ENCODE results near the gene BBX.

BBX gene

DNA sequence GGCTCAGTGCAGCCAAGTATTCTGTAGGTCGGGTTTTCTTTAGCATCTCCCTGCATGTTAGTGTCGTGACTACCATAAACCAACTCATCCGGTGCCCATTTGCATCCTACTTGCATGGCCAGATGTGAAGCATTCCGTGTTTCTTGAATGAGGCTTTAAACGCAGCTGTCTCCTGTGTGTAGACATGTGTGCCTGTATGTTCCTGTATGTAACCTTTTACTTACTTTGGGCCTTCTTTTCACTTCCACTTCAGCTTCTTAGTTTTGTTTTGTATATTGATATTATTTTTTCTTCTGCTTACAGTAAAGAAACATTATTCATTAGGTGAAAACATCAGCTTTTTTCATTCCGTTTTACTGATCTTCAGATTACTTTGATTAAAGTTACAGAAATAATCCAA, 267.9 kb downstream of the BBX start:
- Histone ChIP-seq H3K9ac (ENCODE audit: low read depth, low read length, poor library complexity) (no peak overlapping the region), H3K4me1 (ENCODE audit: control insufficient read depth in 2 of 2, insufficient read depth in 1 of 2, low read depth in 1 of 2, low read length in 2 of 2) (no peaks in the 10 kb centered on the region), H3K9me3 (replicated peaks in 1 of 2; ENCODE audit: control insufficient read depth in 2 of 2, insufficient read depth in 1 of 2, low read depth in 1 of 2, low read length in 2 of 2) (no peaks in the 10 kb centered on the region), H3K14ac (ENCODE audit: low read length) (no peak overlapping the region), H2BK120ac (ENCODE audit: low read depth, low read length) (no peak overlapping the region), H3K4ac (ENCODE audit: low read length) (no peak overlapping the region), H3K27me3 (ENCODE audit: control insufficient read depth in 3 of 3, insufficient read depth in 3 of 3, low read depth in 1 of 3, low read length in 3 of 3) (no peaks in the 10 kb centered on the region), H3K4me3 (ENCODE audit: low read length in 2 of 2) (no peak overlapping the region), H3K23ac (ENCODE audit: low read depth, low read length, poor library complexity) (no peak overlapping the region), H3K27ac (replicated peaks; ENCODE audit: low read length) (no peak overlapping the region), H2AFZ (ENCODE audit: low read length) (no peak overlapping the region), H3K18ac (ENCODE audit: low read length) (no peak overlapping the region), H3K4me2 (ENCODE audit: insufficient read depth, low read length, poor library complexity, severe bottlenecking) (no peak overlapping the region), H2BK5ac (ENCODE audit: low read length) (no peak overlapping the region), H2BK15ac (ENCODE audit: low read length) (no peak overlapping the region), H3K36me3 (replicated peaks in 1 of 2; ENCODE audit: control insufficient read depth in 2 of 2, insufficient read depth in 2 of 2, low read length in 2 of 2) (peaks cover 3 to 47% of the 10 kb centered on the region in 2 donors), H4K8ac (ENCODE audit: low read depth, low read length) (no peak overlapping the region), H3K79me1 (ENCODE audit: low read depth, low read length) (no peaks in the 10 kb centered on the region), H4K91ac (ENCODE audit: low read depth, low read length, poor library complexity) (no peak overlapping the region), H2AK5ac (ENCODE audit: low read depth, low read length) (no peak overlapping the region), H2BK12ac (ENCODE audit: low read length) (no peak overlapping the region)
- no CpG with 5 or more reads among the region's 6 CpGs for WGBS, 2 donors (ENCODE audit: extremely low coverage in 2 of 2, insufficient read length in 2 of 2, insufficient replicate concordance in 1 of 2)
- no peak for DNase-seq (ENCODE audit: low spot score)

DNA sequence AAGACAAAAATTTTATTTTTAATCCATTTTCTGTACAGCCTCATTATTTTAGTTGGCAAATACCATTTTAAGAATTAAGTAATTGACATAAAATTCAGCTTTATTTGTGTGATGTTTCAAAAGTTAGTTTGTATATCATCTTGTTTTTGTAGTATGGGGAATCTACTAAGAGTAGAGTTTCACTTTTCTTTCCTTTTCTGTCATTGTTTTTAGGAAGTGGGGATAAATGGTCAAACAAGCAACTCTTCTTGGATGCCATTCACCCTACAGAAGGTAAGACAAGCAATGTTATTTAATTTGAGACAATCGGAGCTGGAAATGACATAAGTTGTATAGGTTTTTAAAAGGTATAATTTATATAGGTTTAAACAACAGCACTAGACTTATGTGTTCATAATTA, 268.3 kb downstream of the BBX start:
- no peak overlapping the region for H2AK5ac ChIP-seq (ENCODE audit: low read depth, low read length)
- H3K4me3 ChIP-seq (ENCODE audit: low read length in 2 of 2): no peak overlapping the region
- no peak for DNase-seq (ENCODE audit: low spot score)
- H3K79me1 ChIP-seq (ENCODE audit: low read depth, low read length): no peaks in the 10 kb centered on the region
- H2BK5ac ChIP-seq (ENCODE audit: low read length): no peak overlapping the region
- no peak overlapping the region for H3K4me2 ChIP-seq (ENCODE audit: insufficient read depth, low read length, poor library complexity, severe bottlenecking)
- no peak overlapping the region for H4K91ac ChIP-seq (ENCODE audit: low read depth, low read length, poor library complexity)
- no peaks in the 10 kb centered on the region for H3K9me3 ChIP-seq (replicated peaks in 1 of 2; ENCODE audit: control insufficient read depth in 2 of 2, insufficient read depth in 1 of 2, low read depth in 1 of 2, low read length in 2 of 2)
- H3K27me3 ChIP-seq (ENCODE audit: control insufficient read depth in 3 of 3, insufficient read depth in 3 of 3, low read depth in 1 of 3, low read length in 3 of 3): no peaks in the 10 kb centered on the region
- H3K18ac ChIP-seq (ENCODE audit: low read length): no peak overlapping the region
- H2BK15ac ChIP-seq (ENCODE audit: low read length): no peak overlapping the region
- H3K27ac ChIP-seq (replicated peaks; ENCODE audit: low read length): no peak overlapping the region
- H3K23ac ChIP-seq (ENCODE audit: low read depth, low read length, poor library complexity): no peak overlapping the region
- no peak overlapping the region for H3K4ac ChIP-seq (ENCODE audit: low read length)
- no peak overlapping the region for H3K14ac ChIP-seq (ENCODE audit: low read length)
- H3K36me3 ChIP-seq (replicated peaks in 1 of 2; ENCODE audit: control insufficient read depth in 2 of 2, insufficient read depth in 2 of 2, low read length in 2 of 2): peaks cover 3 to 51% of the 10 kb centered on the region in 2 donors
- no peak overlapping the region for H2BK120ac ChIP-seq (ENCODE audit: low read depth, low read length)
- no peak overlapping the region for H3K9ac ChIP-seq (ENCODE audit: low read depth, low read length, poor library complexity)
- no peak overlapping the region for H2AFZ ChIP-seq (ENCODE audit: low read length)
- no peaks in the 10 kb centered on the region for H3K4me1 ChIP-seq (ENCODE audit: control insufficient read depth in 2 of 2, insufficient read depth in 1 of 2, low read depth in 1 of 2, low read length in 2 of 2)
- H4K8ac ChIP-seq (ENCODE audit: low read depth, low read length): no peak overlapping the region
- no CpG with 5 or more reads among the region's 1 CpG for WGBS, 2 donors (ENCODE audit: extremely low coverage in 2 of 2, insufficient read length in 2 of 2, insufficient replicate concordance in 1 of 2)
- H2BK12ac ChIP-seq (ENCODE audit: low read length): no peak overlapping the region

DNA sequence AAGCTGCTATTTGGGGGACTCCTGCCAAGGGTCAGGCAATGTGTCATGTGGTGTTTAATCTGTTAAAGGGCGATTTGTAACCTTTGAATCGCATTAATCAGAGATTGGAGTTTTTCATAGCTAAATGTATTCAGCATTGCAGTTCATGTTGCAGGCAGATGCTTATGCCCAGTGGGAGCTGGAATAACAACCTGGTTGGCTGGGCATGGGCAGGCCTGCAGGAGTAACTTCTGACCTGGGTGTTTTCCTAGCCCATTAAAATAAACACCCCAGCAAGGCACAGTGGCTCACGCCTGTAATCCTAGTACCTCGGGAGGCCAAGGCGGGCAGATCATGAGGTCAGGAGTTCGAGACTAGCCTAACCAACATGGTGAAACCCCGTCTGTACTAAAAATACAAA, 268.7 kb downstream of the BBX start:
- Histone ChIP-seq H2BK15ac (ENCODE audit: low read length) (no peak overlapping the region), H3K9ac (ENCODE audit: low read depth, low read length, poor library complexity) (no peak overlapping the region), H3K4me3 (ENCODE audit: low read length in 2 of 2) (no peak overlapping the region), H2BK120ac (ENCODE audit: low read depth, low read length) (no peak overlapping the region), H4K8ac (ENCODE audit: low read depth, low read length) (no peak overlapping the region), H3K27me3 (ENCODE audit: control insufficient read depth in 3 of 3, insufficient read depth in 3 of 3, low read depth in 1 of 3, low read length in 3 of 3) (no peaks in the 10 kb centered on the region), H2BK12ac (ENCODE audit: low read length) (no peak overlapping the region), H3K18ac (ENCODE audit: low read length) (no peak overlapping the region), H2AFZ (ENCODE audit: low read length) (no peak overlapping the region), H3K27ac (replicated peaks; ENCODE audit: low read length) (no peak overlapping the region), H3K4me1 (ENCODE audit: control insufficient read depth in 2 of 2, insufficient read depth in 1 of 2, low read depth in 1 of 2, low read length in 2 of 2) (no peaks in the 10 kb centered on the region), H3K9me3 (replicated peaks in 1 of 2; ENCODE audit: control insufficient read depth in 2 of 2, insufficient read depth in 1 of 2, low read depth in 1 of 2, low read length in 2 of 2) (no peaks in the 10 kb centered on the region), H3K4ac (ENCODE audit: low read length) (no peak overlapping the region), H4K91ac (ENCODE audit: low read depth, low read length, poor library complexity) (no peak overlapping the region), H3K23ac (ENCODE audit: low read depth, low read length, poor library complexity) (no peak overlapping the region), H3K79me1 (ENCODE audit: low read depth, low read length) (no peaks in the 10 kb centered on the region), H2AK5ac (ENCODE audit: low read depth, low read length) (no peak overlapping the region), H3K4me2 (ENCODE audit: insufficient read depth, low read length, poor library complexity, severe bottlenecking) (no peak overlapping the region), H2BK5ac (ENCODE audit: low read length) (no peak overlapping the region), H3K14ac (ENCODE audit: low read length) (no peak overlapping the region), H3K36me3 (replicated peaks in 1 of 2; ENCODE audit: control insufficient read depth in 2 of 2, insufficient read depth in 2 of 2, low read length in 2 of 2) (peaks cover 3 to 52% of the 10 kb centered on the region in 2 donors)
- DNase-seq (ENCODE audit: low spot score): no peak
- WGBS, 2 donors (ENCODE audit: extremely low coverage in 2 of 2, insufficient read length in 2 of 2, insufficient replicate concordance in 1 of 2): no CpG with 5 or more reads among the region's 7 CpGs

DNA sequence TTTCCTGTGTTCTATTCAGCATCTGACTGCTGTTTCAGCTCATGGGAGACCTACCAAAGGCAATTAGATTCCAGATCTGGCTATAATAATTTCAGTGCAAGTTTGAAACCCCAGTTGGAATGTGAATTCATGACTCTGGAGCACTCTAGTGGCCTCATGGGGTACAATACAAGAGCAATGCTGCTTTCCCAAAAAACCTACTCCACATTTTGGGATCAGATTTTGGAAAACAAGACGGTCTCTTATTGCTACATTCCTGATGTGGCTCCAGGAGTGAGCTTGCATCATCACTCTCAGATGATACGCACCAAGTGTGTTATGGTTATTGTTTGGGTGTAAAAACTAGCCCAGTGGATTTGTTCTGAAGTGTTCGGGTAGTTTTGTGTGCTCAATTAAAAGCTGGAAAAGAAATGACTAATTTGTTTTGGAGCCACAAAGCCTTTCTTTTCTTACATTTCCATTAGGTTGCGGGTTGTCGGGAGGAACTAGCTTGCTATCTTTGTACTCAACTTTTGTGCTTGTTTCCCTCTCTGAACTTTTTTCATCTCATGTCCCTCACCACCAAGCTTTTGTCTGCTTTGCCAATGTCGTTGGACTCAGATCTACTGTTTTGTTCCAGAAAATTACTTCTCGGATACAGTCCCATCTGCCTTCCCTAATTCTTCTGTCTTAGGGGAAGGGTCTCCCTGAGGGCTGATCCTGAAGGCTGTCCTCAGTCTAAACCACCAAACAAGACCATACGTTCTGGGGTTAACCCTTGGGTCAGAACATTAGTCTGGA, 272.1 kb downstream of the BBX start:
- Histone ChIP-seq H3K18ac (ENCODE audit: low read length) (no peak overlapping the region), H3K14ac (ENCODE audit: low read length) (no peak overlapping the region), H3K27me3 (ENCODE audit: control insufficient read depth in 3 of 3, insufficient read depth in 3 of 3, low read depth in 1 of 3, low read length in 3 of 3) (no peaks in the 10 kb centered on the region), H4K8ac (ENCODE audit: low read depth, low read length) (no peak overlapping the region), H3K9ac (ENCODE audit: low read depth, low read length, poor library complexity) (no peak overlapping the region), H3K4me1 (ENCODE audit: control insufficient read depth in 2 of 2, insufficient read depth in 1 of 2, low read depth in 1 of 2, low read length in 2 of 2) (no peaks in the 10 kb centered on the region), H3K27ac (replicated peaks; ENCODE audit: low read length) (no peak overlapping the region), H3K36me3 (replicated peaks in 1 of 2; ENCODE audit: control insufficient read depth in 2 of 2, insufficient read depth in 2 of 2, low read length in 2 of 2) (peaks cover 5 to 68% of the 10 kb centered on the region in 2 donors), H3K4me3 (ENCODE audit: low read length in 2 of 2) (no peak overlapping the region), H3K9me3 (replicated peaks in 1 of 2; ENCODE audit: control insufficient read depth in 2 of 2, insufficient read depth in 1 of 2, low read depth in 1 of 2, low read length in 2 of 2) (no peaks in the 10 kb centered on the region), H3K4me2 (ENCODE audit: insufficient read depth, low read length, poor library complexity, severe bottlenecking) (no peak overlapping the region), H3K23ac (ENCODE audit: low read depth, low read length, poor library complexity) (no peak overlapping the region), H2BK120ac (ENCODE audit: low read depth, low read length) (no peak overlapping the region), H3K4ac (ENCODE audit: low read length) (no peak overlapping the region), H2AFZ (ENCODE audit: low read length) (no peak overlapping the region), H3K79me1 (ENCODE audit: low read depth, low read length) (no peaks in the 10 kb centered on the region), H4K91ac (ENCODE audit: low read depth, low read length, poor library complexity) (no peak overlapping the region), H2BK15ac (ENCODE audit: low read length) (no peak overlapping the region), H2BK5ac (ENCODE audit: low read length) (no peak overlapping the region), H2AK5ac (ENCODE audit: low read depth, low read length) (no peak overlapping the region), H2BK12ac (ENCODE audit: low read length) (no peak overlapping the region)
- no peak for DNase-seq (ENCODE audit: low spot score)
- WGBS, 2 donors (ENCODE audit: extremely low coverage in 2 of 2, insufficient read length in 2 of 2, insufficient replicate concordance in 1 of 2): no CpG with 5 or more reads among the region's 8 CpGs
